AG09319 (cell line): Measurements from ENCODE around the gene DCAF15.

Experiments
- DNase-seq: peaks from one replicate; pipeline ENCODE4 v3.0.0-alpha.2; 2010; ENCODE audit warnings: low read depth; ENCODE audit errors: extremely low read depth
- TF ChIP-seq, protein P1 (sequence below): IDR thresholded peaks from 2 replicates; pipeline ENCODE4 v1.5.1; 2011; ENCODE audit warnings: low read depth, mild to moderate bottlenecking, inconsistent platforms, low read length, moderate library complexity

DCAF15 gene

DNA sequence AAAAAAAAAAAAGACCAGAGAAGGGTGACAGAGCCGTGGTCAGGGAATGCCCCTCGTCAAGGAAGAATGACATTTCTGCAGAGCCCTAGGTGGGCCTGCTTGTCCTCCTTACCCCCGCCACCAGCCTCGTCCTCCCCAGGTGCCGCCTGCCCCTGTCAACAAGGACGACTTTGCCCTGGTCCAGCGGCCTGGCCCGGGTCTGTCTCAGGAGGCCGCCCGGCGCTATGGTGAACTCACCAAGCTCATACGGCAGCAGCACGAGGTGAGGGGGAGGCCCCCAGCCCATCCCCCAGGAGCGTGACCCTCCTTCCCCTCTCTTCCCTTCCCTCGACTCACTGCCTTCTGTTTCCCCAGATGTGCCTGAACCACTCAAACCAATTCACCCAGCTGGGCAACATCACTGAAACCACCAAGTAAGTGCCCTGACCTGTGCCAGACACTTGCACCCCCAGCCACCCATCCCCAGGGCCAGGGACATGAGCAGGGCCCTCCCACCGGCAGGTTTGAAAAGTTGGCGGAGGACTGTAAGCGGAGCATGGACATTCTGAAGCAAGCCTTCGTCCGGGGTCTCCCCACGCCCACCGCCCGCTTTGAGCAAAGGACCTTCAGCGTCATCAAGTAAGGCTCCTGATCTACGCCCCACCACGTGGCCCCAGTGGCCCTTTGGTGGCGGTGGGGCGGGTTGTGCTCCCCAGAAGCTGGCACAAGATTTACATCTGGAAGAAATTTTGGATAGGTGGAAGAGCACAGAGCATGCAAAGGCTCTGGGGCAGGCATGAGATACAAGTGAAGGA lies 28.9 kb upstream of the DCAF15 start:
- no peak for DNase-seq
- TF ChIP-seq, protein P1, sequence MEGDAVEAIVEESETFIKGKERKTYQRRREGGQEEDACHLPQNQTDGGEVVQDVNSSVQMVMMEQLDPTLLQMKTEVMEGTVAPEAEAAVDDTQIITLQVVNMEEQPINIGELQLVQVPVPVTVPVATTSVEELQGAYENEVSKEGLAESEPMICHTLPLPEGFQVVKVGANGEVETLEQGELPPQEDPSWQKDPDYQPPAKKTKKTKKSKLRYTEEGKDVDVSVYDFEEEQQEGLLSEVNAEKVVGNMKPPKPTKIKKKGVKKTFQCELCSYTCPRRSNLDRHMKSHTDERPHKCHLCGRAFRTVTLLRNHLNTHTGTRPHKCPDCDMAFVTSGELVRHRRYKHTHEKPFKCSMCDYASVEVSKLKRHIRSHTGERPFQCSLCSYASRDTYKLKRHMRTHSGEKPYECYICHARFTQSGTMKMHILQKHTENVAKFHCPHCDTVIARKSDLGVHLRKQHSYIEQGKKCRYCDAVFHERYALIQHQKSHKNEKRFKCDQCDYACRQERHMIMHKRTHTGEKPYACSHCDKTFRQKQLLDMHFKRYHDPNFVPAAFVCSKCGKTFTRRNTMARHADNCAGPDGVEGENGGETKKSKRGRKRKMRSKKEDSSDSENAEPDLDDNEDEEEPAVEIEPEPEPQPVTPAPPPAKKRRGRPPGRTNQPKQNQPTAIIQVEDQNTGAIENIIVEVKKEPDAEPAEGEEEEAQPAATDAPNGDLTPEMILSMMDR: no peak

DNA sequence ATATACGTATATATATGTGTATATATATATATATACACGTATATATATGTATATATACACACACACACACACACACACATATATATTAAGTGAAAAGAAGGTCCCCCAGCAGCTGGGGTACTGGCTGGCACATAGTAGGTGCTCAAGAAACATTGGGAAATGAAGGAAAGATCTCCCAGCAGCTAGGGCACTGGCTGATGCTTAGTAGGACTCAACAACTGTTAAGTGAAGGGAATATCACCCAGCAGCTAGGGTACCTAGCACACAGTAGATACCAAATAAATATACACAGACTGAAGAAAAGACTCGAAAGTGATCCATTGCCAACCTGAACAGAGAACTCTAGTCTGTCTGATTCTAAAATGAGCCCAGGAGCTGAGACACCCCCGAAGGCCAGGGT lies 26.3 kb upstream of the DCAF15 start:
- TF ChIP-seq, protein P1: no peak
- DNase-seq: no peak

DNA sequence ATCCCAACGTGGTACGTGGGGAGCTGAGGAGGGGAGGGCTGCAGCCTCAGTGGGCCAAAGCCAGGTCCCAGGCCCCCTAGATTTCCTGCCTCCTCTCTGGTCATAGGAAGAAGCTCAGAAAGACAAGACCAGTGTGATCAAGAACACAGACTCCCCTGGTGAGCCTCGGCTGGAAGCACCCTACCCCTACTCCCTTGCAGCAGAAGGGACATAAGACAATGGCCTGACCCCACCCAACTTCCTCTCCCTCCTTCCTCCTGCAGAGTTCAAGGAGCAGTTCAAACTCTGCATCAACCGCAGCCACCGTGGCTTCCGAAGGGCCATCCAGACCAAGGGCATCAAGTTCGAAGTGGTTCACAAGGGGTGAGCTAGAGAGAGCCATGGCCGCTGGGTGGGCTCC lies 25.6 kb upstream of the DCAF15 start:
- DNase-seq: no peak
- TF ChIP-seq, protein P1: no peak

DNA sequence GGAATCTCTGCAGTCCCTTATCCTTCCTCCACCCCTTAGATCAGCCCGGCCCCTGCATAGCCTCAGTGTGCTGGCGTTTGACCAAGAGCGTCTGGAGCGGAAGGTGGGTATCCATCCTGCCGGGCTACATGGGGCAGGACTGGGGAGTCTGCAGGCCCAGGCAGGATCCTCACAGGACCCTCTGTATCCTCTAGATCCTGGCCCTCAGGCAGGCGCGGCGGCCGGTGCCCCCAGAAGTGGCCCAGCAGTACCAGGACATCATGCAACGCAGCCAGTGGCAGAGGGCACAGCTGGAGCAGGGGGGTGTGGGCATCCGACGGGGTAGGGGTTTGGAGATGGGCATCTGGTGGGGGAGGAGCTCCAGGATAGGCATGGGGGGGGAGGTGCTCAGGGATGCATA lies 23.0 kb upstream of the DCAF15 start:
- no peak for DNase-seq
- TF ChIP-seq, protein P1: no peak

GRCh38 chr19:13929956-13930355 lies 22.4 kb upstream of the DCAF15 start:
- no peak for DNase-seq
- TF ChIP-seq, protein P1: no peak

DNA sequence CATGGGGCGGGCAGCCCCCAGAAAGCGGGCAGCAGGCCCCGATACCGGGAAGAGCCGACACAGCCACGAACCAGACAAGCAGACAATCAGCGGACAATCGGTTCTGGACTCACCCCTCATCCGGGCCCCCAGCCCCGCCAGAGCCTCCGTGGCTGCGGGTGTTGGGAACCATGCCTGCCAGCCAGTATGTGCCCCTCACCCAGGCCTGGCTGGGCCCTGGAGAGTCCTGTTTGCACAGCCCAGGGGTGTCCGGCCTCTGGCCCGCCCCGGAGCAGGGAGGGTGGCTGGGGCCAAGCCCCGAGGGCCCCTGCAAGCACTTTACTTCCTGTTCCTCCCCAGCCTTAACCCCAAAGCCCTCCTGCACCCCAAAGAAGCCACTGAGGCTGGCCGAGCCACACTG lies 21.9 kb upstream of the DCAF15 start:
- TF ChIP-seq, protein P1: no peak
- DNase-seq: no peak

GRCh38 chr19:13931391-13932148 lies 20.7 kb upstream of the DCAF15 start:
- no peak for DNase-seq
- TF ChIP-seq, protein P1: no peak
